Measurements from ENCODE around the gene APOH. TPM values are rescaled to one million over a fixed set of nuclear protein-coding genes. Genes with fewer than 3 reads are reported as not detected.

Gene APOH
- total RNA-seq, 1 donor from 2014 or later: not detected

DNA sequence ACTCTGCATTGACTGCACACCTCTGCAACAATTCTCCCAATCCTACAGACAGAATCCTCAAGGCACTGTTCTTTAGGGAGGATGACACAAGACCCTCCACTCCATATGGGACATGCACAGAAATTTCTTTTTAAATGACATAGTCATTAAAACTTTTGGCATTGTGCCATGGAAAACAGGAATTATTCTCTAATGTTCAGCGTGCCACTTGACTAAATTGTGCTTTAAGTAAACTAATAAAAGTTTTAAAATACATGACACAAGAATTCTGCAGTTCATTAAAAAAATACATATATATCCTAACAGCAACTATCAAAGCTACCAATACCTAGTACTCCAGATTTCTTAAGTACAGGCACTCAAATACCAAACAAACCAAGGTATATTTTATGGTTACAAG lies 53.3 kb downstream of the APOH start:
- Mint-ChIP-seq H3K27ac (no peak overlapping the region), H3K27me3 (ENCODE audit: insufficient read depth) (peaks cover 9% of the 10 kb centered on the region), H3K4me3 (no peak overlapping the region), H3K9me3 (no peaks in the 10 kb centered on the region), H3K36me3 (ENCODE audit: low read depth) (no peaks in the 10 kb centered on the region), H3K4me1 (ENCODE audit: low read depth) (no peaks in the 10 kb centered on the region)
- DNase-seq (ENCODE audit: low spot score): no peak
- intact Hi-C loops (cut with micrococcal nuclease): no loop called here

DNA sequence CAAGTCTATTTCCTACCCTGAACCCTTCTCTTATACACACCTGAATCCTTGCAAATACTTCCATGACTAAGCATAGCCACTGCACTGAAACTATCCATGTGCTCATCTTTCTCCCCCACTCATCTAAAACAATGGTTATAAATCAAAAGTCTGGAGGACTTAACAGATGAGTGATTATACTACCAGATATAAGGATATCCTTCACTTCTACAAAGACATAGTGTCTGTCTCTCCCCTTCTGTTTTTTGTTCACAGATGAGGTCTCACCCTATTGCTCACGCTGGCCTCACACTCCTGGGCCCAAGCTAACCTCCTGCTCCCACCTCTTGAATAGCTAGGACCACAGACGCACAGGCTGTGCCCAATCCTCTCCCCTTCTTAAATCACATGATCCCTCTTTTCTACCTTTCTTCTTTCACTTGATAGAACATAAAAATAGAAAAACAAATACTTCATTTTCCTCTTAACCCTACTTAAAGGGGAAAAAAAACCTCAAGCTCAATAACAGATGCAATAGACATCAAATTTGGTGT lies 56.5 kb downstream of the APOH start:
- no peaks in the 10 kb centered on the region for H3K9me3 Mint-ChIP-seq
- intact Hi-C loops (cut with micrococcal nuclease): no loop called here
- H3K27me3 Mint-ChIP-seq (ENCODE audit: insufficient read depth): peaks cover 3% of the 10 kb centered on the region
- H3K4me1 Mint-ChIP-seq (ENCODE audit: low read depth): no peaks in the 10 kb centered on the region
- no peak overlapping the region for H3K27ac Mint-ChIP-seq
- H3K4me3 Mint-ChIP-seq: no peak overlapping the region
- no peak for DNase-seq (ENCODE audit: low spot score)
- H3K36me3 Mint-ChIP-seq (ENCODE audit: low read depth): no peaks in the 10 kb centered on the region

DNA sequence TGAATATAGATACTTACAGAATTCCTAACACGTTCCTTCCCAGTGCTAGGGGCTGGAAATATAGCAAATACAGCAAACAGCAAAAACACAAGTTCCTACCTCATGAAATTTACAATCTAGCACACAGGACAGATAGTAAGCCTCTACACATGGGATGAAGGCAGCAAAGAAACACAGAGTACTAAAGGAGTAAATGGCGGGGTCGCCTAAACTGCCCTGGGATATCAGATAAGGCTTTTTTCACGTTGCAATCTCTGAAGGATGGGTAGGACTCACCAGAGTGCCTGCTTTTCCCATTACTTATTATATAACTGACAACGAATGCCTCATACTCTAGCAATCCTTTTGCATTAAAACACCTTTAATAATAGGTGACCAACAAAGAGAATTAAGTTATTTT lies 57.1 kb downstream of the APOH start:
- no peaks in the 10 kb centered on the region for H3K4me1 Mint-ChIP-seq (ENCODE audit: low read depth)
- no peak for DNase-seq (ENCODE audit: low spot score)
- H3K9me3 Mint-ChIP-seq: no peaks in the 10 kb centered on the region
- H3K36me3 Mint-ChIP-seq (ENCODE audit: low read depth): no peaks in the 10 kb centered on the region
- H3K27ac Mint-ChIP-seq: no peak overlapping the region
- H3K27me3 Mint-ChIP-seq (ENCODE audit: insufficient read depth): peaks cover 3% of the 10 kb centered on the region
- intact Hi-C loops (cut with micrococcal nuclease): no loop called here
- no peak overlapping the region for H3K4me3 Mint-ChIP-seq

DNA sequence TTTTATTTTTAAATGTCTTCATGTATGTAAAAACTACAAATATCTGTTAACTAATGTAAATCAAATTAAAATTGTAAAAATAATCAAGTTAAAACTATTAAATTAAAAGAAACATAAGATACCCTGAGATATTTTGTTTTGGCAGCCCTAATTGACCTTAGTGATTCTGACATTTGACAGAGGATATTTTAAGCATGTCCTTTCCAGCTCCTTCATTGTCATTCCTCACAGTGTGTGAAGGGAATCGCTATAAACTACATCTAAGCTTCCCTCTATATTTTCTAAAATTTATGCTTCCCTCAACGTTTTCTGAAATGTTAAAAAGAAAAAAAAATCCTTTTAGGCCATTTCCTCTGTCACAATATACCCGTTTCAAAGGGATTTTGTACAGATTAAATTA lies 57.5 kb downstream of the APOH start:
- H3K27ac Mint-ChIP-seq: no peak overlapping the region
- H3K9me3 Mint-ChIP-seq: no peaks in the 10 kb centered on the region
- DNase-seq (ENCODE audit: low spot score): no peak
- no peaks in the 10 kb centered on the region for H3K4me1 Mint-ChIP-seq (ENCODE audit: low read depth)
- no peaks in the 10 kb centered on the region for H3K36me3 Mint-ChIP-seq (ENCODE audit: low read depth)
- H3K27me3 Mint-ChIP-seq (ENCODE audit: insufficient read depth): peaks cover 3% of the 10 kb centered on the region
- H3K4me3 Mint-ChIP-seq: no peak overlapping the region
- intact Hi-C loops (cut with micrococcal nuclease): no loop called here

DNA sequence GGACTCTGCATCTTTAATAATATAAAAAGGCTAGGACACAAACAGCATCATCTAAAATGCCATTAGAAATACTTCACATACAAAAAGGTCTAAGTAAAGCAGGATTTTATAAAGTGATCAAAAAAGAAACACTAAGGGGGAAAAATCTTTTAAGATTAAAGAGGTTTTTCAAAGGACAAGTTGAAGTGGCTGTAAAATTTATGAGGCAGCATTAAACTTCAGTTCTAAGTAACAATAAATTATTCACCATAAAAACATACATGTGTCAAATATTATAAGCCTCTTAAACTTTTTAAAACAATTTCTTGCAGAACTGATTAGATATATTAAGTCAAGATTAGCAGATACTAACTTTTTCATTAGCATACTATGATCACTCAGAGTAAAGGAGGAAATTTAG lies 58.0 kb downstream of the APOH start:
- Mint-ChIP-seq H3K27me3 (ENCODE audit: insufficient read depth) (peaks cover 3% of the 10 kb centered on the region), H3K4me1 (ENCODE audit: low read depth) (no peaks in the 10 kb centered on the region), H3K9me3 (no peaks in the 10 kb centered on the region), H3K27ac (no peak overlapping the region), H3K4me3 (no peak overlapping the region), H3K36me3 (ENCODE audit: low read depth) (no peaks in the 10 kb centered on the region)
- no peak for DNase-seq (ENCODE audit: low spot score)
- intact Hi-C loops (cut with micrococcal nuclease): no loop called here

GRCh38 chr17:66169839-66170238 lies 59.4 kb downstream of the APOH start:
- Mint-ChIP-seq H3K27me3 (ENCODE audit: insufficient read depth) (peaks cover 3% of the 10 kb centered on the region), H3K4me3 (no peak overlapping the region), H3K27ac (no peak overlapping the region), H3K4me1 (ENCODE audit: low read depth) (no peaks in the 10 kb centered on the region), H3K9me3 (no peaks in the 10 kb centered on the region), H3K36me3 (ENCODE audit: low read depth) (no peaks in the 10 kb centered on the region)
- DNase-seq (ENCODE audit: low spot score): no peak
- intact Hi-C loops (cut with micrococcal nuclease): loop anchor here (5.0 kb wide), 1 partner anchor 608 kb away; the partner anchor contains the start of gene AXIN2

DNA sequence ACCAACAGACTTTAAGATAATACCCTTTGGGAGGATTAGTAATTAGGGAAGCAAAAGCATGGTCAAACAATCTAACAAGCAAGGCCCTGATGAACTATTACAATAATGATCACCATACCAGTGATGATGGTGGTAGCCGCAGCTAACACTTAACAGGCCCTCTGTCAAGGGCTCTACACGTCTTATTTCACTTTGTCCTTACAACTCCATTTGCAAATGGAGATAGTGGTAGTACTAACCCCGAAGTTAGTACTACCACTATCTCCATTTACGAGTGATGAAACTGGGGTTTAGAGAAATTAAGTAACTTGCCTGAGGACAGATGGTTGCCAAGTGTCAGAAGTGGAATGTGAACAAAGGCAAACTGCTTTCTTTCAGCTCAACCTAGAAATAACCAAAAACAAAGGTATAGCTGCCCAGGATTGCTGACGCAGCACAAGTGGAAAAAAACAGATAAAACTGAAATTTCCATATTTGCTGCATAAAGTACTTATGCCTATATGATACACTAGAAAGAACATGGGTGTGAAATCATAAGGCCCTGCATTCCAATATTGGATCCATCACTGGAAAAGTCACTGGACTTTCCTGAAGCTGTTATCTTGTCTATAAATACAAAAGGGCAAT lies 61.9 kb downstream of the APOH start:
- Mint-ChIP-seq H3K4me3 (no peak overlapping the region), H3K4me1 (ENCODE audit: low read depth) (no peaks in the 10 kb centered on the region), H3K9me3 (no peaks in the 10 kb centered on the region), H3K36me3 (ENCODE audit: low read depth) (no peaks in the 10 kb centered on the region), H3K27me3 (ENCODE audit: insufficient read depth) (peaks cover 1% of the 10 kb centered on the region), H3K27ac (no peak overlapping the region)
- intact Hi-C loops (cut with micrococcal nuclease): loop anchor here (5.0 kb wide), 1 partner anchor 605 kb away; the partner anchor contains the start of gene AXIN2
- DNase-seq (ENCODE audit: low spot score): no peak

DNA sequence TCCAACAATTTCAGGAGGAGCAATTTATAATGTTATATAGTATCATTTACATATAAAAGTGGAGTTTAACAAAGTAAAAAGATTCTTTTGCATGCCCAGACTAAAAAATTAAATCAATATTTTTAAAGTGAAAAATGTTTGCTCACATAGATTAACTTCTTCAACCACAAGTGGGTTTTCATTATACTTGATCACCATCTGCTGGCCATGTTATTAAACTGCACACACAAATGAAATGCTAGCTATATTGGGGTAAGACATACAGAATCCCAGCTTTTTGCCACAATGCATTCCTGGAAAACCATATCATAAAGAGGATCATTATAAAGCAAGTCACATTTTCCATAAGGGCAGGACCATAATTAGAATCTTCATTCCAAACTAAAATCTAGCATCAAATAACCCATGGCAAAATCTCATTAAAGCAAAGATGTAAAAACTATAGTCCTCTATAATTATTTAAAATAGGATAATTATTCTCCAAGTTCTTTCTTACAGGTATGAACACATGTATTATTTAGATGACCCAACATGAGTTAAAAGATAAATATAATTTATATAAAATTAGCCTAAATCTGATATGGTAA lies 63.6 kb downstream of the APOH start:
- Mint-ChIP-seq H3K4me1 (ENCODE audit: low read depth) (no peaks in the 10 kb centered on the region), H3K27ac (no peak overlapping the region), H3K4me3 (no peak overlapping the region), H3K36me3 (ENCODE audit: low read depth) (no peaks in the 10 kb centered on the region), H3K9me3 (no peaks in the 10 kb centered on the region), H3K27me3 (ENCODE audit: insufficient read depth) (no peaks in the 10 kb centered on the region)
- DNase-seq (ENCODE audit: low spot score): peak; percentile 4
- intact Hi-C loops (cut with micrococcal nuclease): loop anchor here (1.0 to 5.0 kb wide), 3 partner anchors 603 to 887 kb away; partner anchors contain the start of gene AXIN2

Other genes with a start within 250 kb of the APOH start
- gene CEP112, start 37.3 kb downstream of the APOH start, total RNA-seq: 1.3 and 1.7 TPM in 2 replicates
- 155 and 157 TPM in 2 replicates for gene PRKCA, start 73.2 kb upstream of the APOH start, total RNA-seq